Measurements from ENCODE around the gene FOSL2. TPM values are rescaled to one million over a fixed set of nuclear protein-coding genes. Genes with fewer than 3 reads are reported as not detected.

FOSL2 gene
- total RNA-seq, 1 experiment from 2014 or later, result 12.2 TPM

GRCh38 chr2:28373854-28374253 lies 18.8 kb upstream of the FOSL2 start:
- intact Hi-C loops (cut with micrococcal nuclease; ENCODE audit: unreplicated experiment), result no loop called here
- Histone ChIP-seq H3K9me3 (ENCODE audit: low read depth, low read length, poor library complexity, severe bottlenecking) (no peaks in the 10 kb centered on the region), H3K27ac (ENCODE audit: low read depth, low read length, poor library complexity, severe bottlenecking) (no peak overlapping the region), H3K27me3 (replicated peaks; ENCODE audit: insufficient read depth, low read depth, low read length, poor library complexity) (no peaks in the 10 kb centered on the region), H3K4me1 (ENCODE audit: insufficient read depth, low read length, poor library complexity, severe bottlenecking) (no peaks in the 10 kb centered on the region), H3K4me3 (ENCODE audit: low read depth, low read length, poor library complexity, severe bottlenecking) (no peak overlapping the region), H3K36me3 (ENCODE audit: insufficient read depth, low read length, poor library complexity, severe bottlenecking) (no peaks in the 10 kb centered on the region)
- ChIA-PET POLR2A (ENCODE audit: low non-redundant PET) (no interaction called here), CTCF (no interaction called here)
- TF ChIP-seq EZH2 (IDR thresholded peaks at IDR 0.05; ENCODE audit: borderline replicate concordance, low read depth, low read length, poor library complexity, severe bottlenecking) (no peak), CTCF (conservative IDR thresholded peaks at IDR 0.05; ENCODE audit: low read depth, low read length) (no peak)
- no TSS peak for BruUV-seq (replicated peaks)
- DNase-seq (ENCODE audit: low spot score), result no peak

GRCh38 chr2:28374331-28374730 lies 18.3 kb upstream of the FOSL2 start:
- ChIA-PET POLR2A (ENCODE audit: low non-redundant PET) (no interaction called here), CTCF (no interaction called here)
- Histone ChIP-seq H3K4me1 (ENCODE audit: insufficient read depth, low read length, poor library complexity, severe bottlenecking) (no peaks in the 10 kb centered on the region), H3K27ac (ENCODE audit: low read depth, low read length, poor library complexity, severe bottlenecking) (no peak overlapping the region), H3K36me3 (ENCODE audit: insufficient read depth, low read length, poor library complexity, severe bottlenecking) (no peaks in the 10 kb centered on the region), H3K9me3 (ENCODE audit: low read depth, low read length, poor library complexity, severe bottlenecking) (no peaks in the 10 kb centered on the region), H3K27me3 (replicated peaks; ENCODE audit: insufficient read depth, low read depth, low read length, poor library complexity) (no peaks in the 10 kb centered on the region), H3K4me3 (ENCODE audit: low read depth, low read length, poor library complexity, severe bottlenecking) (no peak overlapping the region)
- TF ChIP-seq CTCF (conservative IDR thresholded peaks at IDR 0.05; ENCODE audit: low read depth, low read length) (no peak), EZH2 (IDR thresholded peaks at IDR 0.05; ENCODE audit: borderline replicate concordance, low read depth, low read length, poor library complexity, severe bottlenecking) (no peak)
- no peak for DNase-seq (ENCODE audit: low spot score)
- intact Hi-C loops (cut with micrococcal nuclease; ENCODE audit: unreplicated experiment), result no loop called here
- no TSS peak for BruUV-seq (replicated peaks)

- no TSS peak for BruUV-seq (replicated peaks)
- intact Hi-C loops (cut with micrococcal nuclease; ENCODE audit: unreplicated experiment), result no loop called here
- H3K4me1 ChIP-seq (ENCODE audit: insufficient read depth, low read length, poor library complexity, severe bottlenecking), result no peaks in the 10 kb centered on the region
- H3K9me3 ChIP-seq (ENCODE audit: low read depth, low read length, poor library complexity, severe bottlenecking), result no peaks in the 10 kb centered on the region
- ChIA-PET CTCF (no interaction called here), POLR2A (ENCODE audit: low non-redundant PET) (no interaction called here)
- no peak for DNase-seq (ENCODE audit: low spot score)
- H3K4me3 ChIP-seq (ENCODE audit: low read depth, low read length, poor library complexity, severe bottlenecking), result no peak overlapping the region
- H3K36me3 ChIP-seq (ENCODE audit: insufficient read depth, low read length, poor library complexity, severe bottlenecking), result no peaks in the 10 kb centered on the region
- H3K27me3 ChIP-seq (replicated peaks; ENCODE audit: insufficient read depth, low read depth, low read length, poor library complexity), result no peaks in the 10 kb centered on the region
- TF ChIP-seq EZH2 (IDR thresholded peaks at IDR 0.05; ENCODE audit: borderline replicate concordance, low read depth, low read length, poor library complexity, severe bottlenecking), result no peak
- H3K27ac ChIP-seq (ENCODE audit: low read depth, low read length, poor library complexity, severe bottlenecking), result no peak overlapping the region
Measured at GRCh38 chr2:28375236-28375635, 17.4 kb upstream of the FOSL2 start.

All from A673 (cell line).